HepG2 (cell line): ENCODE data around the gene SDK2. TPM values are rescaled to one million over a fixed set of nuclear protein-coding genes. Genes with fewer than 3 reads are reported as not detected.

Experiments
- ATAC-seq: fragments of 200-7000 bp; cut with Tn5 transposase; 3 replicates; pipeline ENCODE4 v1.9.1; 2020; ENCODE audit warnings: mild to moderate bottlenecking, moderate library complexity
- BruUV-seq: library from RNA; stranded (reverse); fragments of 400-500 nt; replicated peaks from 2 replicates; lab custom pipeline; 2021; lab: Mats Ljungman, UMichigan
- CTCF ChIA-PET: fragments of 300-600 bp; formaldehyde crosslinking; extraction: SDS; loops from one replicate; lab custom pipeline; 2021; ENCODE audit warnings: low total read pairs, inconsistent platforms, low intra/inter-chr PET ratio; lab: Yijun Ruan, JAX
- POLR2A ChIA-PET: fragments of 350-600 bp; sonication (Branson Sonifier 250); formaldehyde crosslinking; loops from one replicate; lab custom pipeline; 2020; ENCODE audit warnings: antibody characterized with exemption, inconsistent platforms; lab: Yijun Ruan, JAX
- DNase-seq: peaks from one replicate; pipeline ENCODE4 v3.0.0-alpha.2; 2015; ENCODE audit warnings: low spot score
- FAIRE-seq: peaks from 3 replicates; lab custom pipeline; 2011; peaks lifted over from hg19 to GRCh38; lab: Jason Lieb, UNC
- H2AFZ ChIP-seq: one replicate; pipeline ENCODE4 v1.6.1; 2011; ENCODE audit warnings: low read length, inconsistent platforms
- H3K27ac ChIP-seq: fragments of 300-600 bp; 3 replicates; pipeline ENCODE4 v1.8.0; 2011; ENCODE audit warnings: mixed run types, mild to moderate bottlenecking, mixed read lengths, low read length, inconsistent platforms; ENCODE audit not compliant: insufficient read depth; ENCODE audit errors: extremely low read length
- H3K27me3 ChIP-seq, 2 experiments: fragments of 200-600 bp in 1 of 2; 2 replicates in 1 of 2; 3 replicates in 1 of 2; pipeline versions ENCODE4 v1.6.0 to v1.8.0; 2011; ENCODE audit warnings: low read length in 2 of 2, mild to moderate bottlenecking in 2 of 2, moderate library complexity in 2 of 2, inconsistent platforms in 1 of 2; ENCODE audit not compliant: insufficient read depth in 2 of 2, control insufficient read depth in 1 of 2
- H3K36me3 ChIP-seq, 2 experiments: fragments of 200-600 bp in 1 of 2; replicated peaks in 1 of 2; 2 replicates in 1 of 2; 3 replicates in 1 of 2; pipeline versions ENCODE4 v1.5.1 to v1.8.0; 2011; ENCODE audit warnings: low read length in 2 of 2, inconsistent platforms in 1 of 2; ENCODE audit not compliant: insufficient read depth in 2 of 2, control insufficient read depth in 1 of 2
- H3K4me1 ChIP-seq: 2 replicates; pipeline ENCODE4 v1.5.1; 2012; ENCODE audit warnings: low read length, inconsistent platforms; ENCODE audit not compliant: insufficient read depth
- H3K4me2 ChIP-seq: 2 replicates; pipeline ENCODE4 v1.6.0; 2011; ENCODE audit warnings: low read depth, low read length, inconsistent platforms
- H3K4me3 ChIP-seq, 3 experiments: fragments of 200-600 bp in 1 of 3; sonication (generic), shearing (Covaris generic) in 1 of 3; replicated peaks in 1 of 3; 2 replicates each; pipeline ENCODE4 v1.5.1; 2011 to 2016; ENCODE audit warnings: low read length in 3 of 3, inconsistent platforms in 2 of 3, low read depth in 2 of 3, mild to moderate bottlenecking in 2 of 3, control low read depth in 1 of 3, mixed read lengths in 1 of 3; ENCODE audit not compliant: insufficient read depth in 1 of 3
- H3K79me2 ChIP-seq: one replicate; pipeline ENCODE4 v1.6.1; 2011; ENCODE audit warnings: low read length, inconsistent platforms; ENCODE audit not compliant: insufficient read depth
- H3K9ac ChIP-seq: 2 replicates; pipeline ENCODE4 v1.6.0; 2011; ENCODE audit warnings: mild to moderate bottlenecking, low read depth, low read length, inconsistent platforms; ENCODE audit not compliant: insufficient read depth
- H3K9me3 ChIP-seq: 2 replicates; pipeline ENCODE4 v1.5.1; 2012; ENCODE audit warnings: mild to moderate bottlenecking, low read length
- H4K20me1 ChIP-seq: 2 replicates; pipeline ENCODE4 v1.6.0; 2011; ENCODE audit warnings: inconsistent platforms, mild to moderate bottlenecking, low read length, moderate library complexity; ENCODE audit not compliant: insufficient read depth
- ATF7-NPFF ChIP-seq: sonication (generic); formaldehyde crosslinking; IDR thresholded peaks from 2 replicates; pipeline ENCODE4 v1.8.1; 2023; ENCODE audit warnings: mild to moderate bottlenecking, low read depth, missing genetic modification reagents, moderate library complexity
- CREM ChIP-seq, 2 experiments: sonication (generic) in 1 of 2; formaldehyde crosslinking in 1 of 2; IDR thresholded peaks; 2 replicates each; pipeline versions ENCODE4 v1.4.0 to v1.6.1; 2016 to 2020; ENCODE audit warnings: antibody characterized with exemption in 1 of 2, mild to moderate bottlenecking in 1 of 2, missing genetic modification reagents in 1 of 2
- DPF2 ChIP-seq: sonication (generic); formaldehyde crosslinking; IDR thresholded peaks from 2 replicates; pipeline ENCODE4 v1.4.0; 2020; ENCODE audit warnings: mild to moderate bottlenecking, low read depth, missing genetic modification reagents, borderline replicate concordance
- GFI1 ChIP-seq: sonication (generic); formaldehyde crosslinking; IDR thresholded peaks from 2 replicates; pipeline ENCODE4 v1.5.0; 2020; ENCODE audit warnings: missing genetic modification reagents, mild to moderate bottlenecking, borderline replicate concordance
- KAT8 ChIP-seq: IDR thresholded peaks from 2 replicates; pipeline ENCODE4 v1.6.1; 2016; ENCODE audit warnings: missing genetic modification reagents, missing compliant biosample characterization
- KLF13 ChIP-seq: sonication (generic); formaldehyde crosslinking; IDR thresholded peaks from 2 replicates; pipeline ENCODE4 v1.4.0; 2020; ENCODE audit warnings: mild to moderate bottlenecking, missing genetic modification reagents
- SIX1 ChIP-seq: sonication (generic); formaldehyde crosslinking; IDR thresholded peaks from 2 replicates; pipeline ENCODE4 v1.4.0; 2020; ENCODE audit warnings: missing genetic modification reagents, borderline replicate concordance
- ZSCAN29 ChIP-seq: sonication (generic); formaldehyde crosslinking; conservative IDR thresholded peaks from 2 replicates; pipeline ENCODE4 v1.4.0; 2020; ENCODE audit warnings: mild to moderate bottlenecking, missing genetic modification reagents
- WGBS: methylation state at CpG from one replicate; pipeline ENCODE4 v1.1.6; 2017; ENCODE audit warnings: low lambda C conversion rate; 5-methylcytosine and 5-hydroxymethylcytosine counted together
- in situ Hi-C: cut with HindIII; loops from 2 replicates; pipeline ENCODE4 v1.10.0; 2017; ENCODE audit warnings: low pct_unique_long_range_greater_than_20kb; ENCODE audit not compliant: extremely low pct_ligation_motif_present
- intact Hi-C: fragments of 100-400 bp; cut with micrococcal nuclease; formaldehyde crosslinking; loops from one replicate; pipeline ENCODE4 v1.10.0; 2022; ENCODE audit not compliant: unreplicated experiment
- polyA plus RNA-seq, 8 experiments: library from polyadenylated mRNA; depleted of rRNA in 3 of 8; stranded (reverse) in 7 of 8; unstranded in 1 of 8; fragments of >200 nt; fragmentation: Illumina TruSeq in 4 of 8; extraction: Trizol in 4 of 8; gene quantifications; 2 replicates each; pipeline versions ENCODE4 v1.2.1 to v1.2.3, GENCODE V29; 2011 to 2016; ENCODE audit warnings: low read depth in 4 of 8, missing spikeins in 1 of 8, mixed read lengths in 1 of 8; ENCODE audit not compliant: insufficient read depth in 1 of 8
- total RNA-seq, 5 experiments: library from RNA; depleted of rRNA; stranded (reverse); fragments of >200 nt; fragmentation: Illumina TruSeq; extraction: Trizol; gene quantifications; 2 replicates each; pipeline ENCODE4 v1.2.3, GENCODE V29; 2016; ENCODE audit warnings: low read depth in 1 of 5
- TF ChIP-seq, protein P1 (sequence below): IDR thresholded peaks from 2 replicates; pipeline ENCODE4 v1.6.1; 2018; ENCODE audit warnings: missing genetic modification reagents
- TF ChIP-seq, protein P2 (sequence below): sonication (generic); formaldehyde crosslinking; IDR thresholded peaks from 2 replicates; pipeline ENCODE4 v1.4.0; 2020; ENCODE audit warnings: missing genetic modification reagents
- TF ChIP-seq, protein P3 (sequence below): sonication (generic); formaldehyde crosslinking; IDR thresholded peaks from 2 replicates; pipeline ENCODE4 v1.4.0; 2020; ENCODE audit warnings: missing genetic modification reagents

Gene SDK2
- total and polyA plus RNA-seq, 2 of the 13 experiments (the other 11 are each of a cell fraction or from before 2014, with no cell fraction given), result not detected

DNA sequence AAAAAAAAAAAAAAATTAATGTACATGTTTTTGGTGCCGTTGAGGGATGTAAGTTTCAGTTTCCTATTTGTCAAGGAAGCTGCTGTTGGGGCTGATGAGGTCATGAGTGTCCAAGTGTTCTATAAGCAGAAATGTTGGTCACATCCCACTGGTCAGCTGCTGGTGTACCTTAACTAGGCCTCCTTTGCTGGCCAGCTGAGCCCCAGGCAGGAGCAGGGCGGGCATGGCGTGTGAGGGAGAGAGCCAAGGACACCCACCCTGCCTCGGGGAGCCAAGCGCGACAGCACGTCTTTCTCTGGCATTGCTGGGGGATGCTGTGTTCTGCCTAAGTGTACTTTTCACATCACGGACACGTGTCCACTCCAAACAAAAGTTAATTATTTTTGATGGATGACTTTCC is 224.4 kb downstream of the SDK2 start:
- H3K4me2 ChIP-seq, result no peak overlapping the region
- no peaks in the 10 kb centered on the region for H3K79me2 ChIP-seq
- in situ Hi-C loops, result loop anchor here (10.0 kb wide), 1 partner anchor 295 kb away; no protein-coding TSS in a partner anchor
- DNase-seq (no peak), ATAC-seq (no peak), FAIRE-seq (no peak)
- no peak overlapping the region for H3K4me3 ChIP-seq
- H2AFZ ChIP-seq, result no peak overlapping the region
- no peaks in the 10 kb centered on the region for H3K36me3 ChIP-seq
- POLR2A ChIA-PET, result no interaction called here
- H4K20me1 ChIP-seq, result no peaks in the 10 kb centered on the region
- no TSS peak for BruUV-seq
- H3K9me3 ChIP-seq, result no peaks in the 10 kb centered on the region
- CTCF ChIA-PET, result no interaction called here
- H3K27me3 ChIP-seq, result peaks cover 6 to 40% of the 10 kb centered on the region in 2 experiments
- H3K27ac ChIP-seq, result no peak overlapping the region
- no peak overlapping the region for H3K9ac ChIP-seq
- 34% methylated on average over 8 of the region's 9 CpGs for WGBS
- no peak for TF ChIP-seq GFI1 (CRISPR knock-in tag)
- no peak for TF ChIP-seq ATF7-NPFF (CRISPR knock-in tag)
- TF ChIP-seq, protein P1, sequence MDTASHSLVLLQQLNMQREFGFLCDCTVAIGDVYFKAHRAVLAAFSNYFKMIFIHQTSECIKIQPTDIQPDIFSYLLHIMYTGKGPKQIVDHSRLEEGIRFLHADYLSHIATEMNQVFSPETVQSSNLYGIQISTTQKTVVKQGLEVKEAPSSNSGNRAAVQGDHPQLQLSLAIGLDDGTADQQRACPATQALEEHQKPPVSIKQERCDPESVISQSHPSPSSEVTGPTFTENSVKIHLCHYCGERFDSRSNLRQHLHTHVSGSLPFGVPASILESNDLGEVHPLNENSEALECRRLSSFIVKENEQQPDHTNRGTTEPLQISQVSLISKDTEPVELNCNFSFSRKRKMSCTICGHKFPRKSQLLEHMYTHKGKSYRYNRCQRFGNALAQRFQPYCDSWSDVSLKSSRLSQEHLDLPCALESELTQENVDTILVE (CRISPR knock-in tag), result no peak
- no peak for TF ChIP-seq KAT8 (CRISPR knock-in tag)
- TF ChIP-seq CREM (IDR thresholded peaks at IDR 0.05), result no peak
- no peak for TF ChIP-seq CREM (CRISPR knock-in tag; IDR thresholded peaks at IDR 0.05)
- TF ChIP-seq, protein P2, sequence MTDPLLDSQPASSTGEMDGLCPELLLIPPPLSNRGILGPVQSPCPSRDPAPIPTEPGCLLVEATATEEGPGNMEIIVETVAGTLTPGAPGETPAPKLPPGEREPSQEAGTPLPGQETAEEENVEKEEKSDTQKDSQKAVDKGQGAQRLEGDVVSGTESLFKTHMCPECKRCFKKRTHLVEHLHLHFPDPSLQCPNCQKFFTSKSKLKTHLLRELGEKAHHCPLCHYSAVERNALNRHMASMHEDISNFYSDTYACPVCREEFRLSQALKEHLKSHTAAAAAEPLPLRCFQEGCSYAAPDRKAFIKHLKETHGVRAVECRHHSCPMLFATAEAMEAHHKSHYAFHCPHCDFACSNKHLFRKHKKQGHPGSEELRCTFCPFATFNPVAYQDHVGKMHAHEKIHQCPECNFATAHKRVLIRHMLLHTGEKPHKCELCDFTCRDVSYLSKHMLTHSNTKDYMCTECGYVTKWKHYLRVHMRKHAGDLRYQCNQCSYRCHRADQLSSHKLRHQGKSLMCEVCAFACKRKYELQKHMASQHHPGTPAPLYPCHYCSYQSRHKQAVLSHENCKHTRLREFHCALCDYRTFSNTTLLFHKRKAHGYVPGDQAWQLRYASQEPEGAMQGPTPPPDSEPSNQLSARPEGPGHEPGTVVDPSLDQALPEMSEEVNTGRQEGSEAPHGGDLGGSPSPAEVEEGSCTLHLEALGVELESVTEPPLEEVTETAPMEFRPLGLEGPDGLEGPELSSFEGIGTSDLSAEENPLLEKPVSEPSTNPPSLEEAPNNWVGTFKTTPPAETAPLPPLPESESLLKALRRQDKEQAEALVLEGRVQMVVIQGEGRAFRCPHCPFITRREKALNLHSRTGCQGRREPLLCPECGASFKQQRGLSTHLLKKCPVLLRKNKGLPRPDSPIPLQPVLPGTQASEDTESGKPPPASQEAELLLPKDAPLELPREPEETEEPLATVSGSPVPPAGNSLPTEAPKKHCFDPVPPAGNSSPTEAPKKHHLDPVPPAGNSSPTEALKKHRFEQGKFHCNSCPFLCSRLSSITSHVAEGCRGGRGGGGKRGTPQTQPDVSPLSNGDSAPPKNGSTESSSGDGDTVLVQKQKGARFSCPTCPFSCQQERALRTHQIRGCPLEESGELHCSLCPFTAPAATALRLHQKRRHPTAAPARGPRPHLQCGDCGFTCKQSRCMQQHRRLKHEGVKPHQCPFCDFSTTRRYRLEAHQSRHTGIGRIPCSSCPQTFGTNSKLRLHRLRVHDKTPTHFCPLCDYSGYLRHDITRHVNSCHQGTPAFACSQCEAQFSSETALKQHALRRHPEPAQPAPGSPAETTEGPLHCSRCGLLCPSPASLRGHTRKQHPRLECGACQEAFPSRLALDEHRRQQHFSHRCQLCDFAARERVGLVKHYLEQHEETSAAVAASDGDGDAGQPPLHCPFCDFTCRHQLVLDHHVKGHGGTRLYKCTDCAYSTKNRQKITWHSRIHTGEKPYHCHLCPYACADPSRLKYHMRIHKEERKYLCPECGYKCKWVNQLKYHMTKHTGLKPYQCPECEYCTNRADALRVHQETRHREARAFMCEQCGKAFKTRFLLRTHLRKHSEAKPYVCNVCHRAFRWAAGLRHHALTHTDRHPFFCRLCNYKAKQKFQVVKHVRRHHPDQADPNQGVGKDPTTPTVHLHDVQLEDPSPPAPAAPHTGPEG, result no peak
- TF ChIP-seq KLF13 (CRISPR knock-in tag), result no peak
- TF ChIP-seq ZSCAN29 (CRISPR knock-in tag), result no peak
- TF ChIP-seq DPF2, result no peak
- TF ChIP-seq SIX1 (CRISPR knock-in tag), result no peak
- TF ChIP-seq, protein P3, sequence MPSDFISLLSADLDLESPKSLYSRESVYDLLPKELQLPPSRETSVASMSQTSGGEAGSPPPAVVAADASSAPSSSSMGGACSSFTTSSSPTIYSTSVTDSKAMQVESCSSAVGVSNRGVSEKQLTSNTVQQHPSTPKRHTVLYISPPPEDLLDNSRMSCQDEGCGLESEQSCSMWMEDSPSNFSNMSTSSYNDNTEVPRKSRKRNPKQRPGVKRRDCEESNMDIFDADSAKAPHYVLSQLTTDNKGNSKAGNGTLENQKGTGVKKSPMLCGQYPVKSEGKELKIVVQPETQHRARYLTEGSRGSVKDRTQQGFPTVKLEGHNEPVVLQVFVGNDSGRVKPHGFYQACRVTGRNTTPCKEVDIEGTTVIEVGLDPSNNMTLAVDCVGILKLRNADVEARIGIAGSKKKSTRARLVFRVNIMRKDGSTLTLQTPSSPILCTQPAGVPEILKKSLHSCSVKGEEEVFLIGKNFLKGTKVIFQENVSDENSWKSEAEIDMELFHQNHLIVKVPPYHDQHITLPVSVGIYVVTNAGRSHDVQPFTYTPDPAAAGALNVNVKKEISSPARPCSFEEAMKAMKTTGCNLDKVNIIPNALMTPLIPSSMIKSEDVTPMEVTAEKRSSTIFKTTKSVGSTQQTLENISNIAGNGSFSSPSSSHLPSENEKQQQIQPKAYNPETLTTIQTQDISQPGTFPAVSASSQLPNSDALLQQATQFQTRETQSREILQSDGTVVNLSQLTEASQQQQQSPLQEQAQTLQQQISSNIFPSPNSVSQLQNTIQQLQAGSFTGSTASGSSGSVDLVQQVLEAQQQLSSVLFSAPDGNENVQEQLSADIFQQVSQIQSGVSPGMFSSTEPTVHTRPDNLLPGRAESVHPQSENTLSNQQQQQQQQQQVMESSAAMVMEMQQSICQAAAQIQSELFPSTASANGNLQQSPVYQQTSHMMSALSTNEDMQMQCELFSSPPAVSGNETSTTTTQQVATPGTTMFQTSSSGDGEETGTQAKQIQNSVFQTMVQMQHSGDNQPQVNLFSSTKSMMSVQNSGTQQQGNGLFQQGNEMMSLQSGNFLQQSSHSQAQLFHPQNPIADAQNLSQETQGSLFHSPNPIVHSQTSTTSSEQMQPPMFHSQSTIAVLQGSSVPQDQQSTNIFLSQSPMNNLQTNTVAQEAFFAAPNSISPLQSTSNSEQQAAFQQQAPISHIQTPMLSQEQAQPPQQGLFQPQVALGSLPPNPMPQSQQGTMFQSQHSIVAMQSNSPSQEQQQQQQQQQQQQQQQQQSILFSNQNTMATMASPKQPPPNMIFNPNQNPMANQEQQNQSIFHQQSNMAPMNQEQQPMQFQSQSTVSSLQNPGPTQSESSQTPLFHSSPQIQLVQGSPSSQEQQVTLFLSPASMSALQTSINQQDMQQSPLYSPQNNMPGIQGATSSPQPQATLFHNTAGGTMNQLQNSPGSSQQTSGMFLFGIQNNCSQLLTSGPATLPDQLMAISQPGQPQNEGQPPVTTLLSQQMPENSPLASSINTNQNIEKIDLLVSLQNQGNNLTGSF (CRISPR knock-in tag), result no peak
- no peaks in the 10 kb centered on the region for H3K4me1 ChIP-seq
- intact Hi-C loops, result no loop called here
